Gastroesophageal sphincter (tissue), 3 donors: Measurements from ENCODE around the gene LSM4.

Source experiments
- CTCF ChIP-seq, 4 experiments: fragments of 200-600 bp in 2 of 4; fragments of 450-650 bp in 2 of 4; sonication (generic) in 1 of 4; IDR thresholded peaks; one replicate each; pipeline ENCODE4 v1.5.1; 2017 to 2019; ENCODE audit warnings: antibody characterized with exemption in 4 of 4, mild to moderate bottlenecking in 2 of 4, moderate library complexity in 2 of 4
- POLR2AphosphoS5 ChIP-seq: sonication (generic); formaldehyde crosslinking; IDR thresholded peaks from one replicate; pipeline ENCODE4 v1.6.1; 2017; ENCODE audit warnings: antibody characterized with exemption

DNA sequence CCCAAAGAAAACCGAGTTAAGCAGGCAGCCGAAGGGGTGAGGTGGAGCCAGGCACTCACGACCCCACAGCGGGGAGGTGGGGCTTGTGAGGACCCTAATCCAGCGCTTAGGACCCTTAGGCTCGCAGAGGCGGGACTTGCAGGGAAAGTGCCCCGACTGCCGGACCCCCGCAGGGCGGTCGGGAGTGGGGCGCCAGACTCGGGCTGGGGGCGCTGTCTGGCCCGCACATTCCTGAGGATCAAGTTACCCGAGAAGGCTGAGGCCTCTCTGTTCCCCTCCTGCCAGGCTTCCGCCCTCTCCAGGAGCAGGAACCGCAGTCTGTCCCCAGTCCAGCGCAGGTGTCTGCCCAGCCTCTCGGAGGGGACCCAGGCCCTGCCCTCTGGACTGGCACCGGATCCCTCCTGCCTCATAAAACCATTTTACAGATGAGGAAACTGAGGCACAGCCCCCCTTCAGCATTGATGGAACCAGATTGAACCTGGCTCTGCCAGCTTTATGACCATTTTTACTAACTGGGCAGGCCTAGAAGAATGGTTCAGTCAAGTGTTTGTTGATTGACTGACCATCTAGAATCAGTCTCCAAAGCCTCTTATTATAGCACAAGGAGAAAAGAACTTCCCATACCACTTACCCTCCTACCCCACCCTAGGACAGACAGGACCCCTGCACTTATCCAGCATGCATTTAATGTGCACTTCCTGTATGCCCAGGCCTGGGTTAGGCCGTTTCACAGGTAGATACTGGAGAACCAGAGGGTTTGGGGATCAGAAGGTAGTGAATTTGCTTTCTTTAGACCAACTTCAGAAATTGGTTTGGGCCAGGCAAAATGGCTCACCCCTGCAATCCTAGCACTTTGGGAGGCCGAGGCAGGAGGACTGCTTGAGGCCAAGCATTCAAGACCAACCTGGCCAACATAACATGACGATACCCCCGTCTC, 34.8 kb downstream of the LSM4 start:
- TF ChIP-seq POLR2AphosphoS5 = no peak
- TF ChIP-seq CTCF (IDR thresholded peaks at IDR 0.05) = no peak
